ENCODE results near the gene CEP112. TPM values are rescaled to one million over a fixed set of nuclear protein-coding genes. Genes with fewer than 3 reads are reported as not detected.
A peak's percentile ranks its signal among the peaks of the same experiment; 100 is the strongest.

The CEP112 gene
- total and polyA plus RNA-seq, 2 donors (not counting 1 experiment from before 2014, with no cell fraction given): 5.4 to 6.4 TPM

- H3K27me3 ChIP-seq (ENCODE audit: control insufficient read depth, insufficient read depth, low read length): no peaks in the 10 kb centered on the region
- H2AFZ ChIP-seq (ENCODE audit: low read length): no peak overlapping the region
- no peak overlapping the region for H3K4me2 ChIP-seq (ENCODE audit: extremely low read depth, insufficient read depth, low read length)
- H3K27ac ChIP-seq (ENCODE audit: insufficient read depth, low read length): no peak overlapping the region
- no peaks in the 10 kb centered on the region for H3K9me3 ChIP-seq (ENCODE audit: control insufficient read depth, insufficient read depth, low read depth, low read length)
- DNase-seq (ENCODE audit: low read depth in 2 of 2): no peak
- H3K4me3 ChIP-seq (replicated peaks in 1 of 4; ENCODE audit: control extremely low read depth in 1 of 4, insufficient read depth in 1 of 4, low read depth in 3 of 4, low read length in 4 of 4): no peak overlapping the region
- no peak overlapping the region for H3K9ac ChIP-seq (ENCODE audit: insufficient read depth, low read length)
- TF ChIP-seq EZH2 (IDR thresholded peaks at IDR 0.05; ENCODE audit: low read length, missing control alignments) (no peak), CTCF (conservative IDR thresholded peaks at IDR 0.05 in 1 of 2, IDR thresholded peaks at IDR 0.05 in 1 of 2; ENCODE audit: low read depth in 1 of 2, low read length in 2 of 2) (no peak)
- H3K79me2 ChIP-seq (ENCODE audit: control insufficient read depth, insufficient read depth, low read length): no peaks in the 10 kb centered on the region
- H3K4me1 ChIP-seq (ENCODE audit: control insufficient read depth, extremely low read depth, insufficient read depth, low read length): no peaks in the 10 kb centered on the region
- no peaks in the 10 kb centered on the region for H3K36me3 ChIP-seq (ENCODE audit: control insufficient read depth, insufficient read depth, low read length)
- no peaks in the 10 kb centered on the region for H4K20me1 ChIP-seq (ENCODE audit: control insufficient read depth, extremely low read depth, insufficient read depth, low read length)
Measured at GRCh38 chr17:65857718-65858117, 334.2 kb downstream of the CEP112 start.

- no peak for TF ChIP-seq EZH2 (IDR thresholded peaks at IDR 0.05; ENCODE audit: low read length, missing control alignments)
- no peak for TF ChIP-seq CTCF (conservative IDR thresholded peaks at IDR 0.05 in 1 of 2, IDR thresholded peaks at IDR 0.05 in 1 of 2; ENCODE audit: low read depth in 1 of 2, low read length in 2 of 2)
- Histone ChIP-seq H2AFZ (ENCODE audit: low read length) (no peak overlapping the region), H3K27me3 (ENCODE audit: control insufficient read depth, insufficient read depth, low read length) (no peaks in the 10 kb centered on the region), H3K9ac (ENCODE audit: insufficient read depth, low read length) (no peak overlapping the region), H3K9me3 (ENCODE audit: control insufficient read depth, insufficient read depth, low read depth, low read length) (no peaks in the 10 kb centered on the region), H3K27ac (ENCODE audit: insufficient read depth, low read length) (no peak overlapping the region), H3K36me3 (ENCODE audit: control insufficient read depth, insufficient read depth, low read length) (no peaks in the 10 kb centered on the region), H4K20me1 (ENCODE audit: control insufficient read depth, extremely low read depth, insufficient read depth, low read length) (no peaks in the 10 kb centered on the region), H3K4me2 (ENCODE audit: extremely low read depth, insufficient read depth, low read length) (no peak overlapping the region), H3K79me2 (ENCODE audit: control insufficient read depth, insufficient read depth, low read length) (no peaks in the 10 kb centered on the region), H3K4me1 (ENCODE audit: control insufficient read depth, extremely low read depth, insufficient read depth, low read length) (no peaks in the 10 kb centered on the region), H3K4me3 (replicated peaks in 1 of 4; ENCODE audit: control extremely low read depth in 1 of 4, insufficient read depth in 1 of 4, low read depth in 3 of 4, low read length in 4 of 4) (no peak overlapping the region)
- DNase-seq (ENCODE audit: low read depth in 2 of 2): peak; percentile 2 to 39
Measured at GRCh38 chr17:65856865-65857264, 335.1 kb downstream of the CEP112 start.

DNA sequence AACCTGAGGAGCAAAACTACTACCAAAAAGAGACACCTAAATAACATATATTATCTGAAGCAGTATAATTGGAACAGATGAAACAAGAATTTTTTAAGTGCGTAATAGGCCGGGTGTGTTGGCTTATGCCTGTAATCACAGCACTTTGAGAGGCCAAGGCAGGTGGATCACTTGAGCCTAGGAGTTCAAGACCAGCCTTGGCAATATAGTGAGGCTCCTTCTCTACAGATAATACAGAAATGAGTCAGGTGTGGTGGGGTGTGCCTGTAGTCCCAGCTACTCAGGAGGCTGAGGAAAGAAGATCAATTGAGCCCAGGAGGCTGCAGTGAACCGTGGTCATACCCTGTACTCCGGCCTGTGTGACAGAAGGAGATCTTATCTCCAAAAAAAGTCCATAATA is 336.3 kb downstream of the CEP112 start:
- H3K9ac ChIP-seq (ENCODE audit: insufficient read depth, low read length): no peak overlapping the region
- no peaks in the 10 kb centered on the region for H3K27me3 ChIP-seq (ENCODE audit: control insufficient read depth, insufficient read depth, low read length)
- H3K4me2 ChIP-seq (ENCODE audit: extremely low read depth, insufficient read depth, low read length): no peak overlapping the region
- no peaks in the 10 kb centered on the region for H4K20me1 ChIP-seq (ENCODE audit: control insufficient read depth, extremely low read depth, insufficient read depth, low read length)
- no peaks in the 10 kb centered on the region for H3K79me2 ChIP-seq (ENCODE audit: control insufficient read depth, insufficient read depth, low read length)
- no peaks in the 10 kb centered on the region for H3K36me3 ChIP-seq (ENCODE audit: control insufficient read depth, insufficient read depth, low read length)
- DNase-seq (ENCODE audit: low read depth in 2 of 2): no peak
- no peak overlapping the region for H3K27ac ChIP-seq (ENCODE audit: insufficient read depth, low read length)
- no peak overlapping the region for H2AFZ ChIP-seq (ENCODE audit: low read length)
- TF ChIP-seq CTCF (conservative IDR thresholded peaks at IDR 0.05 in 1 of 2, IDR thresholded peaks at IDR 0.05 in 1 of 2; ENCODE audit: low read depth in 1 of 2, low read length in 2 of 2): no peak
- TF ChIP-seq EZH2 (IDR thresholded peaks at IDR 0.05; ENCODE audit: low read length, missing control alignments): no peak
- no peaks in the 10 kb centered on the region for H3K9me3 ChIP-seq (ENCODE audit: control insufficient read depth, insufficient read depth, low read depth, low read length)
- no peaks in the 10 kb centered on the region for H3K4me1 ChIP-seq (ENCODE audit: control insufficient read depth, extremely low read depth, insufficient read depth, low read length)
- H3K4me3 ChIP-seq (replicated peaks in 1 of 4; ENCODE audit: control extremely low read depth in 1 of 4, insufficient read depth in 1 of 4, low read depth in 3 of 4, low read length in 4 of 4): no peak overlapping the region

Data from fibroblast of lung (primary cell).